Activated CD4-positive, alpha-beta memory T cell treated with anti-CD3 and anti-CD28 coated beads, Interleukin-2, amount 10 ng/mL, durations not matched to agents 7 days and 5 days (primary cell): ENCODE results near the gene PTGDS. TPM values are rescaled to one million over a fixed set of nuclear protein-coding genes. Genes with fewer than 3 reads are reported as not detected.
A peak's percentile ranks its signal among the peaks of the same experiment; 100 is the strongest.

ENCODE experiments used
- CTCF ChIA-PET: fragments of 350-600 bp; sonication (Branson Sonifier 250); formaldehyde crosslinking; loops from one replicate; lab custom pipeline; 2021; ENCODE audit warnings: antibody characterized with exemption, inconsistent platforms; lab: Charles Lee
- POLR2A ChIA-PET: fragments of 350-600 bp; sonication (Branson Sonifier 250); formaldehyde crosslinking; loops from one replicate; lab custom pipeline; 2021; ENCODE audit warnings: antibody characterized with exemption; lab: Charles Lee
- DNase-seq: peaks from one replicate; pipeline ENCODE4 v3.0.0-alpha.2; 2020
- H3K27ac Mint-ChIP-seq: one replicate; pipeline ENCODE4 v1.8.0; 2021; ENCODE audit warnings: mild to moderate bottlenecking, mixed read lengths
- H3K27me3 Mint-ChIP-seq: one replicate; pipeline ENCODE4 v1.8.0; 2021; ENCODE audit warnings: mixed read lengths
- H3K36me3 Mint-ChIP-seq: one replicate; pipeline ENCODE4 v1.8.0; 2021; ENCODE audit warnings: low read depth, mixed read lengths
- H3K4me1 Mint-ChIP-seq: one replicate; pipeline ENCODE4 v1.8.0; 2021; ENCODE audit warnings: mixed read lengths
- H3K4me3 Mint-ChIP-seq: one replicate; pipeline ENCODE4 v1.8.0; 2021; ENCODE audit warnings: mild to moderate bottlenecking, mixed read lengths
- H3K9me3 Mint-ChIP-seq: one replicate; pipeline ENCODE4 v1.8.0; 2021; ENCODE audit warnings: mixed read lengths
- total RNA-seq, 2 experiments: library from RNA; stranded (reverse); gene quantifications; one replicate each; pipeline ENCODE4 v1.2.3, GENCODE V29; 2021

The PTGDS gene
- total RNA-seq, 2 experiments from 2014 or later = 44.2 to 45.4 TPM

- Mint-ChIP-seq H3K4me3 (peak overlapping the region; percentile 78), H3K27ac (peak overlapping the region; percentile 77), H3K27me3 (peaks cover 24% of the 10 kb centered on the region), H3K9me3 (no peaks in the 10 kb centered on the region), H3K4me1 (peaks cover 43% of the 10 kb centered on the region), H3K36me3 (peaks cover 12% of the 10 kb centered on the region)
- DNase-seq = no peak
- ChIA-PET CTCF (interaction anchor here (0.7 to 2.9 kb wide), 12 partner anchors 17 to 200 kb away, joined by 3 to 17 read pairs (median 5); partner anchors contain the start of genes AJM1, NPDC1 and SAPCD2), POLR2A (interaction anchor here (0.7 to 3.7 kb wide), 20 partner anchors 10 to 265 kb away, joined by 3 to 29 read pairs (median 6); partner anchors contain the start of genes MAN1B1, PTGDS, SAPCD2 and TRAF2)
Observed at GRCh38 chr9:136992819-136993369, 15.6 kb downstream of the PTGDS start.

GRCh38 chr9:136994180-136994887 is 17.0 kb downstream of the PTGDS start:
- H3K4me3 Mint-ChIP-seq = no peak overlapping the region
- H3K4me1 Mint-ChIP-seq = peaks cover 57% of the 10 kb centered on the region
- H3K9me3 Mint-ChIP-seq = no peaks in the 10 kb centered on the region
- H3K27me3 Mint-ChIP-seq = peaks cover 15% of the 10 kb centered on the region
- DNase-seq = no peak
- no peak overlapping the region for H3K27ac Mint-ChIP-seq
- peaks cover 13% of the 10 kb centered on the region for H3K36me3 Mint-ChIP-seq
- ChIA-PET POLR2A (interaction anchor here (1.1 to 3.7 kb wide), 3 partner anchors 17 to 107 kb away, joined by 4 to 29 read pairs (median 18); partner anchors contain the start of gene PTGDS), CTCF (interaction anchor here (2.9 kb wide), 1 partner anchor 35 kb away, joined by 17 read pairs; no protein-coding TSS in a partner anchor)

GRCh38 chr9:136994888-136995230 is 17.6 kb downstream of the PTGDS start:
- H3K9me3 Mint-ChIP-seq = no peaks in the 10 kb centered on the region
- DNase-seq = no peak
- CTCF ChIA-PET = no interaction called here
- peaks cover 11% of the 10 kb centered on the region for H3K27me3 Mint-ChIP-seq
- H3K4me1 Mint-ChIP-seq = peaks cover 60% of the 10 kb centered on the region
- H3K27ac Mint-ChIP-seq = no peak overlapping the region
- POLR2A ChIA-PET = interaction anchor here (2.0 to 2.2 kb wide), 2 partner anchors 10 to 93 kb away, joined by 5 to 8 read pairs; no protein-coding TSS in a partner anchor
- no peak overlapping the region for H3K4me3 Mint-ChIP-seq
- peaks cover 13% of the 10 kb centered on the region for H3K36me3 Mint-ChIP-seq

GRCh38 chr9:136995362-136995761 is 18.1 kb downstream of the PTGDS start:
- Mint-ChIP-seq H3K27me3 (peaks cover 6% of the 10 kb centered on the region), H3K36me3 (peaks cover 13% of the 10 kb centered on the region), H3K27ac (no peak overlapping the region), H3K4me1 (peaks cover 64% of the 10 kb centered on the region), H3K9me3 (no peaks in the 10 kb centered on the region), H3K4me3 (no peak overlapping the region)
- ChIA-PET POLR2A (interaction anchor here (1.0 to 2.3 kb wide), 8 partner anchors 10 to 93 kb away, joined by 3 to 9 read pairs (median 6); partner anchors contain the start of gene FUT7), CTCF (interaction anchor here (1.0 to 5.5 kb wide), 4 partner anchors 34 to 202 kb away, joined by 3 to 26 read pairs (median 8); partner anchors contain the start of gene ABCA2)
- DNase-seq = no peak

GRCh38 chr9:136995772-136996311 is 18.5 kb downstream of the PTGDS start:
- Mint-ChIP-seq H3K4me3 (peak overlapping the region; percentile 21), H3K27ac (peak overlapping the region; percentile 65), H3K9me3 (no peaks in the 10 kb centered on the region), H3K4me1 (peaks cover 65% of the 10 kb centered on the region), H3K27me3 (peaks cover 5% of the 10 kb centered on the region), H3K36me3 (peaks cover 13% of the 10 kb centered on the region)
- no peak for DNase-seq
- ChIA-PET CTCF (interaction anchor here (1.0 to 5.5 kb wide), 5 partner anchors 33 to 203 kb away, joined by 3 to 26 read pairs (median 5); partner anchors contain the start of gene ABCA2), POLR2A (interaction anchor here (0.9 to 2.3 kb wide), 13 partner anchors 11 to 245 kb away, joined by 3 to 9 read pairs (median 5); partner anchors contain the start of genes FUT7, RABL6 and TUBB4B)

GRCh38 chr9:136996361-136997292 is 19.3 kb downstream of the PTGDS start, which contains the start of gene CLIC3:
CLIC3 (minus strand) TSS chr9:136996568; CDS start chr9:136996543, 25 bp downstream.
- ChIA-PET CTCF (interaction anchor here (0.8 to 5.5 kb wide), 6 partner anchors 32 to 204 kb away, joined by 3 to 26 read pairs (median 4); partner anchors contain the start of gene ABCA2), POLR2A (interaction anchor here (0.9 to 2.3 kb wide), 14 partner anchors 12 to 244 kb away, joined by 3 to 9 read pairs (median 5); partner anchors contain the start of genes FUT7, RABL6 and TUBB4B)
- Mint-ChIP-seq H3K4me1 (peaks cover 60% of the 10 kb centered on the region), H3K9me3 (no peaks in the 10 kb centered on the region), H3K4me3 (peak within 1 kb of the TSS; percentile 21), H3K27me3 (peaks cover 5% of the 10 kb centered on the region), H3K36me3 (peaks cover 13% of the 10 kb centered on the region), H3K27ac (peak within 1 kb of the TSS; percentile 65)
- peak; percentile 62 for DNase-seq

- CTCF ChIA-PET = interaction anchor here (1.4 to 5.5 kb wide), 2 partner anchors 38 to 47 kb away, joined by 4 to 26 read pairs; no protein-coding TSS in a partner anchor
- Mint-ChIP-seq H3K27ac (peak overlapping the region; percentile 86), H3K27me3 (peaks cover 5% of the 10 kb centered on the region), H3K9me3 (no peaks in the 10 kb centered on the region), H3K4me1 (peaks cover 59% of the 10 kb centered on the region), H3K36me3 (peaks cover 13% of the 10 kb centered on the region), H3K4me3 (peak overlapping the region; percentile 29)
- DNase-seq = no peak
- POLR2A ChIA-PET = interaction anchor here (1.5 to 2.3 kb wide), 3 partner anchors 19 to 190 kb away, joined by 5 to 9 read pairs (median 5); partner anchors contain the start of gene RABL6
Observed at GRCh38 chr9:136997371-136997770, 20.1 kb downstream of the PTGDS start.

GRCh38 chr9:136997830-136998234 is 20.5 kb downstream of the PTGDS start:
- Mint-ChIP-seq H3K9me3 (no peaks in the 10 kb centered on the region), H3K27ac (peak overlapping the region; percentile 86), H3K27me3 (peaks cover 7% of the 10 kb centered on the region), H3K36me3 (peaks cover 13% of the 10 kb centered on the region), H3K4me3 (peak overlapping the region; percentile 29), H3K4me1 (peaks cover 59% of the 10 kb centered on the region)
- DNase-seq = peak; percentile 63
- CTCF ChIA-PET = interaction anchor here (5.5 kb wide), 1 partner anchor 37 kb away, joined by 26 read pairs; no protein-coding TSS in a partner anchor
- POLR2A ChIA-PET = interaction anchor here (1.5 to 2.3 kb wide), 3 partner anchors 20 to 190 kb away, joined by 5 to 9 read pairs (median 5); partner anchors contain the start of gene RABL6

GRCh38 chr9:137000177-137000930 is 23.1 kb downstream of the PTGDS start:
- Mint-ChIP-seq H3K4me1 (peaks cover 49% of the 10 kb centered on the region), H3K27me3 (peaks cover 7% of the 10 kb centered on the region), H3K9me3 (no peaks in the 10 kb centered on the region), H3K27ac (peak overlapping the region; percentile 72), H3K36me3 (peaks cover 3% of the 10 kb centered on the region), H3K4me3 (peak overlapping the region; percentile 29)
- ChIA-PET CTCF (interaction anchor here (1.0 to 5.5 kb wide), 8 partner anchors 25 to 158 kb away, joined by 3 to 26 read pairs (median 4); partner anchors contain the start of gene AJM1), POLR2A (interaction anchor here (0.8 to 1.7 kb wide), 13 partner anchors 9 to 129 kb away, joined by 3 to 5 read pairs (median 3); partner anchors contain the start of gene FBXW5)
- DNase-seq = peak; percentile 43

- DNase-seq = no peak
- CTCF ChIA-PET = interaction anchor here (0.7 to 3.0 kb wide), 3 partner anchors 28 to 200 kb away, joined by 3 to 17 read pairs (median 5); no protein-coding TSS in a partner anchor
- peaks cover 3% of the 10 kb centered on the region for H3K36me3 Mint-ChIP-seq
- POLR2A ChIA-PET = interaction anchor here (2.1 kb wide), 1 partner anchor 9 kb away, joined by 4 read pairs; the partner anchor contains the start of gene PAXX
- peaks cover 7% of the 10 kb centered on the region for H3K27me3 Mint-ChIP-seq
- no peak overlapping the region for H3K27ac Mint-ChIP-seq
- peaks cover 39% of the 10 kb centered on the region for H3K4me1 Mint-ChIP-seq
- H3K9me3 Mint-ChIP-seq = no peaks in the 10 kb centered on the region
- no peak overlapping the region for H3K4me3 Mint-ChIP-seq
Observed at GRCh38 chr9:137001857-137002645, 24.7 kb downstream of the PTGDS start.
